Measurements from ENCODE around the gene HS6ST1.
"Not testable (repeated sequence)": the region's sequence is repeated elsewhere in the genome, so short reads cannot be mapped to it uniquely, and the experiment has no call there.

Gene HS6ST1

DNA sequence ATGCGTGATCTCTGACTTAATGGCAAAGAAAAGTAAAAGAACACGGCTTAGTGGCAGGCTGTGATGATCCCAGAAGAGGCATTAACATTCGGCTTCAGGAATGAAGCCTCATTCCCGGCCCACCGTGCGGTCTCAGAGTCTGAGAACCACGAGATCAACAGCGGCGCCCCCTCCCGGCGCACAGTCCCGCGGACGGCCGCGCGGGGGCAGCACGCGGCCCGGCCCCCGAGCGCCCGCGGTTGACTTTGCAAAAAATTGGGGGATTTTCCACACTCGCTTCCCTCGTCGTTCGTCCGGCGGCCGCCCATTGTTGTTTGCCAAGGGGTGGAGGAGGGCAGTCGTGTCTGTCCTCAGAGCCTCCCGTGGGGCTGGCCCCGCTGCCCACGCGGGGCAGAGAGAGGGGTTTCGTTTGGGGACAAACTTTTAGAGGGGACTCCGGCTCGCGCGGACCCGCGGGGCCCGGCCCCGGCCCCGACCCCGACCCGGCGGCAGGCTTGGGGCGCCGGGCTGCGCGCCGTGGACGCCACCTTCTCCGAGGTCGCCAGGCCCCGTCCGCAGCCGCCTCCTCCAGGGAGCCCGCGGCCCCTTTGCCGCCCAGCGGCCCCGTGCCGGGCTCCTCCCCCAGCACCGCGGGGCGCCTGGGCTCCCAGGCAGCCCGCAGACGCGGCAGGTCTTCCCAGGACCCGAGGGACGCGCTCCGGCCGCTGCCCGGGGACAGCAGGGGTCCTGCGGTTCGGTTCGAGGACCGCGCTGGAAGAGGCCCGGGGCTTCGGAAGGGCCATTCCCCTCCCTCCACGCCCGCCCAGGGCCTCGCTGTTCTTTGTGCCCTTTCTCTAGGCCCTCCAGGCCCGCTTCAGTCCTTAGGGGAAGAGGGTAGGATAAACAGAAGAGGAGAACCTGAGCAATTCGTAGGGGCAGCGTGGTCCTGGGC, 3.4 kb upstream of the HS6ST1 start:
- FAIRE-seq: no peak

DNA sequence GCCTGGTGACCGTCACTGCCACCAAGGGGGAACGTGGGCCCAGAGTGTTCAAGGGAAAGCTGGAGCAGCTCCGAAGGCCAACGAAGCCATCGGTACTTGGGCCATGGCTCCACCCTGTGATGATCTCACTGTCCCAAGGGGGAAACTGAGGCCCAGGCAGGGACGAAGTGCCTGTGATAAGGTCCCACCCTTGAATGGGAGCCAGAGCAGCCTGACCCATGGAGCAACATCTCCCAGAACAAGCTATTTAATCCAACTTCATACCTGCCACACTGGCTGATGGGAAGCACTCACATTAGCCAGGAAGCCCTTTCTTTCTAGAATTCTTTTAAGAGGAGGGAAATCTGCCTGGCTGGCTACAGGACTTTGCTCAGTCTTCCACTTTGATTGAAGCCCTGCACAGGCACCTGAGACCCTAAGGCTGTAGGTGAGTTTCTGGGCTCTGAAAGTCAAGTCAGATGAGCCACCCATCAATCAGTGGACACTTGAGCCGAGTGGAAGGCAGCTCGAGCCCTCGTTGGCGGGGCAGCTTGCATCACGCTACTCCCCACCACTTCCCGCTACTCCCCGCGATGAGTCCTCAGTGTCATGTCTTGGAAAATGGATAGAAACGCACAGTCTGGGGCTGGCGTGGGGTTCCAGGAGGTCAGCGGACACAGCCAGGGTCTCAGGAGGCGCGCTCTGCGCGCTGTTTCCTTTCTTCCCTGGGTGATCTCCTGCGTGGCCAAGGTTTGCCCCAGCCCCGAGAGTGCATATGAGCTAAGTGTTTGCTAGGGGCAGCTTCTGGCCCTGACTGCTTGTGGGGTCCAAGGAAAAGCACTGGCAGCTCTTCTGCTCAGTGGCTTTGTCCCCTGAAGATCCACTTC, 2.5 kb upstream of the HS6ST1 start:
- FAIRE-seq: no peak

DNA sequence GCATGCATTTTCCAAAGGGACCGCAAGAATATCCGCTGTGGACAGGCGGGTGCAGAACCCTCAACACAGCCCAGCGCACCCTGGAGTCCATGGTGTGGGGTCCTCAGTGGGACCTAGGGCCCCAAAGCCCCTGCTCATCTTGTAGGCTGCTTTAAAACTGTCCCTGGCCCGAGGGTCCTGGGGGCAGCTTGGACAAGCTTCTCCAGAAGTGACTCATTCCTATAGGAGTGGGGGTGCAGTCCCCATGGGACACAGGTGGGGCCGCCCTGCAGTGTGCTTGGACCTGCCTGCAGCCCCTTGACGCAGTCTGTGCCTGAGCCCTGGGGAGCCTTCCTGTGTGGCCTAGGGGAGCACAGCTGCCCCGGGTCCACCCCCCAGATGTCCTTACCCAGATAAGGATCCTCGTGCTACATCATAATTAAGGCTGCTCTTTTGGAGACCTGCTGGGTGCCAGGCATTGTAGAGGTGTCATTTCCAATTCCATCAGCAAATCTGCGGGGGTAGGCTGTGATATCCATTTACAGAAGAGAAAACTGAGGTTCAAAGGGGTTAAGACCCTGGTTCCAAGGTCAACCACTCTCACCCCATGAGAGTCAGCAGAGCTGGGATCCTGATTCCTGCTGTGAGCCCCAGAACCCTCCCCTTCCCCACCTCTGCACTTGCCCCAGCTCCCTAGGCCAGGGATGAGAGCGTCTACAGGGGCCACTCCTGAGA, 1.7 kb upstream of the HS6ST1 start:
- no peak for FAIRE-seq

DNA sequence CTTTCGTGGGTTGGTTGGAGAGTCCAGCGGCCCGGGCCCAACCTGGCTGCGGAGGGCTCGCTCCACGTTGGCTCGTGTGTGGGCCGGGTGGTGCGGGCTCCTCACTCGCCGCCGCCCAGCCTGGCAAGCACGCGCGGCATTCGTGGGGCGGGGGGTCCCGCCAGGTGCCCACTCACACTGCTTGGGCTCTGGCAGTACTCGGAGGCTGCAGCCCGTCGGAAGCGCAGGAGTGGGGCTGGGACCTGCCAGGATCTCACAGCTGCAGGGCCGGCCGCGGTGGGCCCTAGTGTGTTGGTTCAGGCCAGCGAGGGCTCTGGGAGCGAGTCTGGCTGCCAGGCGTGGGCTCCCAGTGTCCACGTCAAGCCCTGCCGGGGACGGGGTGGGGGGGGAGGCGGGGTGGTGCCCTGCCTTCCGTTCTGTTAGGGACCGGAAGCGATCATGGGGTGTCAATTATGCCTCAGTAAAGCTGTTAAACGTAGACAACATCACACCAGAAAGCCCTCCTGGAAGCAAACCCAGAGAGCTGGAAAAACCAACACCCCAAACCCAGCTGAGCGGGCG, 1.0 kb upstream of the HS6ST1 start:
- no peak for FAIRE-seq

DNA sequence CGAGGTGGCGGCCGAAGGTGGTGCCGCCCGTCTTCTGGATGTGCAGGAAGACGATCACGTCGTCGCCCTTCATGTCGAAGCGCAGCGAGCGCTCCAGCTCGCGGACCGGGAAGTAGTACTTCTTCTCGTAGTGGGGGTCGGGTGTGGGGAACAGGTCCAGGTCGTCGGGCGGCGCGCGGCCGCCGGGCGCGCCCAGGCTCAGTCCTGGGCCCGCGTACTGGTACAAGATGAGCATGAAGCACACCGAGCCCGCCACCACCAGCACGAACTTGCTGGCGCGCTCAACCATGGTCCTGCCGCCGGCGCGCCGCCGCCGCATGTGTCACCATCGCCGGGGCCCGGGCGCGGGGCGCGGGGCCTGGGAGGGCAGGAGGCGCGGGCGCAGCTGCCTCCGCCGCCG, 423 bp downstream of the HS6ST1 start:
- not testable (repeated sequence) for FAIRE-seq

DNA sequence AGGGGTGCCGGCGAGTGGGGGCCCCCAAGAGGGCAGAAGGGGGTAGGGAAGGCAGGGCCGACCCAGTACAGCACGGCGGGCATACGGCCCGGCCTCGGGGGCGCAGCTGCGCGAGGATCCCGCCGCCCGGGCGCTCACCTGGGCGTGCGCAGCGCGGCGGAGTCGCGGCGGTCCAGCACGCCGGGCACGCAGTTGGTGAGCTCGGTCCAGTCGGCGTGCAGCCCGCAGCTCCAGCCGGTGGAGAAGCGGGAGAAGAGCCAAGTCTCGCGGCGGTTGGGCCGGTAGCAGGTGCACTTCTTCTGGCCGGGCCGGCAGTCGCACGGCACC, 806 bp downstream of the HS6ST1 start:
- FAIRE-seq: not testable (repeated sequence)

DNA sequence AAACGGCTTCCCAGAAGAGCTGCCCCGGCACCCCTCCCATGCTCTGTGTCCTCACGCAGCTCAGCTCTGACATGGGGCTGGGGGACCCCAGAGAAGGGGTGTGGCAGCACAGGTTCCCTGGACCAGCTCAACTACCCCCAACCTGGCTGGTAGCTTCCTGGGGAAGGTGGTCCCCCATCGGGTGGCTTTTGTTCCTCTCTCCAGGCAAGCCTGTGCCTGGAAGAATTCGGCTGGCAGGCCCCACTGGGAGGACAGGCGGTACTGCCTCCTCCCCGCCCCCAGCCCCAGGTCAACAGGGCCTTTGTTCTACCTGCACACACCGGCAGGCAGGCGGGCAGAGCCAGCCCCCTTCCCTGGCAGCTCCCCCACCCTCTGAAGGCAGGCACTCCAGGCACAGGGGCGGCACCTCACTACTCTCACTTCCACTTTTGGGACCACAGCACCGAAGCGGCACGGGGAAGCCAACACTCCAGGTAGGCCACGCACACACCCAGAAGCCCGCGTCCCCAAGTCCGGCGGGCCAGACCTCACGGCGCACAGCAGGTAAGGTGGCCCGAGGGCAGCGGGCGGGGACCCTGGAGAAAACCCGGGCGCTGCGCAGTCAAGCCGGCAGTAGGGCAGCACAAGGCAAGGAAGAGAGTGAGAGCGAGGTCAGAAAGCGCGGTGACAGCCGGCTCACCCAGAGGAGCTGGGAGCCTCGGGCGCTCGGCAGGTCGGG, 1.3 kb downstream of the HS6ST1 start:
- FAIRE-seq: no peak

DNA sequence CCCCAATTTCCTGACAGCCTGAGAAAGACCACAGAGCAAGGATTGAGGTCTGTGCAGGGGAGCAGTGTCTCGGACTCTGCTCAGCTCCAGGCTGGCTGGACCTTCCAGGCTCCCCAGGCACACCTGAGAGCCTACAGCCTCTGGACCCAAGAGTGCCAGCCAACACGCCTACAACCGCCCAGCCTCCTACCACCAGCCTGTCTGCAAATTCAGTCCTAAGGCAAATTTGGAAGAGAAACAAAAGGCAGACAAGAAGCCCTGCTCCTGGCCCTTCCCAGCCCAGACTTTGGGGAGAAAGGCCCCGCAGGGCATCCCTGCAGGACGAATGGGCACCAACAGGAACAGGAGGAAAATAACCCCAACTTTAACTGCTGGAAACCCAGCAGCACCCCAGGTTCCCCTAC, 1.9 kb downstream of the HS6ST1 start:
- FAIRE-seq: no peak

DNA sequence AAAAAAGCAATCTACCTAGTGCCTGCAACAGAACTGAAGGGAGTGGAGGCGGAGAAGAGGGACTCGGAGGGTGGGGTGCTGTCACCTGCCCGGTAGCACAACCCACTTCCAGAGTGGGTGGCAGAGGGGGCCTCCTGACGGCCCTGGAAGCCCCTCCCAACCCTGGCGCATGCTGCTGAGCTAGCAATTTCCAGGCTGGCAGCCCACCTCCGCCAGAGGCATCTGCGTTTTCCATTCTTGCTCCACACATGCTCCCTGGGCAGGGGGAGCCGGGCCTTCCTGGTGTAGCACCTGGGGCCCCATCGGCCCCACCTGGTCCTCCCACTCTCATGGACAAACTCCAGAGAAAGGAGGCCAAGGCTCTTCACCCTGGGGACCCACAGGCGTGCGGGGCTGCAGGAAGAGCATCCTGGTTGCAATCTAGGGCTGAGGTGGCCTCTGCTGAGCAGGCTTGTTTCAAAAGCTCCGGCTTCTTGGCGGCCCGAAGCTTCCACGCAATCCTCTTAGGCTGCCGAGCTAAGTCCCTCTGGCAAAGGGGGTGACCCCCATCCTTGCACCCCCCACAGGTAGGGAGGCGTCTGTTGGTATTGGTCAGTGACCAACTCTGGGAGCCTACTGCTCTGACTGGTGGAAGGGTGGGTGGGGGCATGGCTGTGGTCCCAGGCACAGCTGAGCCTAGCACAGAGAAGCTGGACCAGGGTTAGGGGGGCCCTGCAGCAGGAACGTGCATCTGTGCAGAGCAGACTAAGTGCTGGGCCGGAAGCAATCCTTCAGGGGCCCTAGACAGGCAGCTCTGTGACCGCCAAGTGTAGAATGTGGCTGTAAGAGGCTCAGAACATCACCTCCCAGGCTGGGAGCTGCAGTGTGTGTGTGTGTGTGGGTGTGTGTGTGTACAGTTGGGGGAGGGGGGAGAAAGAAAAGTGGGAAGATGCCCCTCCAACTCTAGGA, 2.6 kb downstream of the HS6ST1 start:
- no peak for FAIRE-seq

DNA sequence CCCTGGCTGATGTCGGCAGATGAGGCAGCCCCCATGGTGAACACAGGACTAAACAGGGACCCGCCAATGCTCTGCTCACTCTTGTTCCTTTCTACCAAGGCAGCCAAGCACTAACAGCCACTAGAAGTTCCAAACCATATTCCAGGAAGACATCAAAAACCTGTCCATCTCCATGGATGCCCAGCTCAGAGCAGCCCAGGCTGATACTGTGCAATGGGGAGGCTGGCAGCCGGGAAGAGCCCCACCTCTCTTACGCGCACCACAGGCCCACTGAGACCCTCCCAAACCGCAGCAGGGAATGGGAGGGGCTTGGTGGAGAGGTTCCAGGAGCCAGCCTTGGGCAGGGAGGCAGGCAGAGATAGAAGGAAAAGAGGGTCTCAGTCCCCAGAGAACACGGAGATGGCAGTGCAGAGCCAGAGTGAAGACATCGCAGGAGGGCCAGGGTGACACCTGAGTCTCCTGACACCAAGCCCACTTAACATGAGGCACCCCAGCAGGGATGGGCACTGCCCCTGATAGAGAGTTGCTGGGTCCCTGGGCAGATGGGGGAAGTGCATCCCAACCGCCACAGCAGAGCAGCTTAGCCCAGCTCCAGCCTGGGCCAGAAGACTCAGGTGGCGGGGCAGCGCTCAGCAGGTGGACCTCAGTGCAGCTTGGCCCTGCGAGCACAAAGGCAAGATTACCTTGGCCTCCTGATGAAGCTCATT, 3.4 kb downstream of the HS6ST1 start:
- FAIRE-seq: no peak

- FAIRE-seq: no peak
Measured at GRCh38 chr2:128314348-128315121, 4.1 kb downstream of the HS6ST1 start.

- no peak for FAIRE-seq
Measured at GRCh38 chr2:128313931-128314347, 4.7 kb downstream of the HS6ST1 start.

DNA sequence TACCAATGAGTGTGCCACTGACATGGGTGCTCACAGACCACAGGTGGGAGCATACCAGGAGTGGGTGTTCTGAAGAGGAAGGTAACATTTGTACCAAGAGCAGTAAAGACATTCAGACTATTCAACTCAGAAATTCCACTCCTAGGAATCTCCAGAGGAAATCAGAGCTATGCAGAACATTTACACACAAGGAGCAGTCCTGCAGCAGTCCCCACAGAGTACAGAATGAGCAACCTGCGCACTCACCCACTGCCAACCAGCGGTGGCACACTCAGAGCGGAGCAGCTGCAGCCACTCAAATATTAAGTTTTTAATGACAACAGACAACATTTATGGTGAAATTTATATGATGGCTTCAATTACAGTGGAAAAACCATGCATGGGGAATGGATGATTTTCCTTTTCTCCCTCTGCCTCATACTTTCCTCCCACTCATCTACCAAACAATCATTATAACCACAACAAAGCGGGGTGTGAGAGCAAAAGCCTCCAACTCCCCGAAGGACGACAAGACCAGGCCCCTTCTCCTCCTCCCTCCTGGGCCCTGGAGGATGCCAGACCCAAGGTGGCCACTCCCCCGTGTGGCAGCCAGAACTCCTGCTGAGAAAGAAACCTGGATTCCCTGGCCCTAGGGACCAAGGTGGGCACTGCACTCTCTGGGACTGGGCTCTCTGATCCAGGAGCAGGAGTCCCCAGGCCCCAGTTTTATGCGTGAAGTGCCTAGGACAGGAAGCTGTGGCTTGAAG, 5.4 kb downstream of the HS6ST1 start:
- no peak for FAIRE-seq

- no peak for FAIRE-seq
Measured at GRCh38 chr2:128312411-128312810, 6.3 kb downstream of the HS6ST1 start.

DNA sequence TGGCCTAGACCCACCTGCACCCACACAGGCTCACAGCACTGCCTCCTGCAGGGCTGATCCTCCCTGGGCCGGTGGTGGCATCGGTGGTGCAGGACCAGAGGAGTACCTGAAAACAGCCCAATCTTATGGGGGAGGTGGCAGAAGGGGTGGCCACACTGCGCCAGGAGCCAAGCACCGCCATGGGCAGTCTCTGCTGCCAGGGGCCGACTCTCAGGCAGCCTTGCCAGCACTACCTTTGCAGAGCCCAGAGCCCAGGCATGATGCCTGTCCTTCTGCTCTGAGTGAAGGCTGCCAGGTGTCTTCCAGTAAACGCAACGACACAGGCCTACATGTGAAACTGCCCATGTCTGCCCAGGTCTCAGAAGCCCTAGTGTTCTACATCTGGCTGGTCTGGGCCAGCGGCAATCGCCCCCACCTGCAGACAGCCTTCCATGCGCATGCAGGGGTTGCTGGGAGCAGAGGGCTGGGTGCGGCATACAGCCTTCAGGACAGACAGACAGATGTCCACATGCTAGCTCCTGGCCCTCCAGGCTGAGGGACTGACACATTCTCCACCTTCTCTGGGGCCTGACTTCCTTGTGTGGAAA, 6.8 kb downstream of the HS6ST1 start:
- FAIRE-seq: no peak

GRCh38 chr2:128311216-128311754, 7.4 kb downstream of the HS6ST1 start:
- no peak for FAIRE-seq

- no peak for FAIRE-seq
Measured at GRCh38 chr2:128310761-128311160, 7.9 kb downstream of the HS6ST1 start.

DNA sequence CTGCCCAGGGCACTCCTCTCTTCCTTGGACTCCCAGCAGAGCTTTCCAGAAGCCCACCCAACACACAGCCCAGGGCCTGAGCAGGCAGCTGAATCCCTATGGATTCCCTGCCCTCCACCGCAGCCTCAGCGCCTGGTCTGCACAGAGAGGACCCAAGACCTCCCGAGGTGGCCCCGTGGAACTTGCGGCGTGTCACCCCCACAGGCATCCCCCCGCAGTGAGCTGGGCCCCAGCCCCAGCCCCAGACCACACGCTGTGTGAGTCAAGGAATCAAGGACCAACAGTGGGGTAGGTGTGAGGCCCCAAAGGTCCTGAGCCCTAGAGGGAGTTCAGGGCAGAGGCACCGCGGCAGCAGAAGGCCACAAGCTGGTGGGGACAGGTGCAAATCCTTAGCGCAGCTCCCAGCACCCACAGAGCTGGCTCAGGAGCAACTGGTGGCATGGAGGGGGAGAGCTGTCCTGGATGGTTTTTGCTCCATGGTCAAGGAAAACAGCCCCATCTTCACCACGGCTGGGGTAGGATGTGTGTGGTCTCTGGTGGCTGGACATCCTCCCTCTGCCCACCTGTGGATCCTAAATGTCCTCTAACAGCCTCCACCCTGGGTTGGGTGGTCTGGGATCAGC, 8.5 kb downstream of the HS6ST1 start:
- no peak for FAIRE-seq

Measured in islet of Langerhans (tissue), 1 donor.